GM18861 (cell line): Measurements from ENCODE around the gene PRODH2.
A peak's percentile ranks its signal among the peaks of the same experiment; 100 is the strongest.
"Not testable (repeated sequence)": the region's sequence is repeated elsewhere in the genome, so short reads cannot be mapped to it uniquely, and the experiment has no call there.

Source experiments
- ATAC-seq: cut with Tn5 transposase; IDR thresholded peaks from one replicate; pipeline ENCODE4 v1.9.1; 2021; ENCODE audit not compliant: unreplicated experiment

PRODH2 gene

GRCh38 chr19:35782589-35782988 lies 30.1 kb downstream of the PRODH2 start:
- no peak for ATAC-seq

GRCh38 chr19:35781650-35782049 lies 31.0 kb downstream of the PRODH2 start:
- ATAC-seq, result no peak

- no peak for ATAC-seq
Observed at GRCh38 chr19:35780717-35781116, 31.9 kb downstream of the PRODH2 start.

GRCh38 chr19:35780058-35780457 lies 32.6 kb downstream of the PRODH2 start:
- ATAC-seq, result no peak

- ATAC-seq, result no peak
Observed at GRCh38 chr19:35779033-35779432, 33.6 kb downstream of the PRODH2 start.

- no peak for ATAC-seq
Observed at GRCh38 chr19:35777961-35778360, 34.7 kb downstream of the PRODH2 start.

GRCh38 chr19:35777086-35777841 lies 35.4 kb downstream of the PRODH2 start:
- ATAC-seq, result no peak

GRCh38 chr19:35776102-35776788 lies 36.4 kb downstream of the PRODH2 start:
- no peak for ATAC-seq

- peak; percentile 91 for ATAC-seq
Observed at GRCh38 chr19:35775298-35776101, 37.1 kb downstream of the PRODH2 start, which contains the start of gene ARHGAP33. Gene ARHGAP33 (plus strand): TSS chr19:35775564. CDS start chr19:35775659, 95 bp downstream.

- no peak for ATAC-seq
Observed at GRCh38 chr19:35775046-35775297, 37.7 kb downstream of the PRODH2 start.

- ATAC-seq, result no peak
Observed at GRCh38 chr19:35774274-35775045, 38.2 kb downstream of the PRODH2 start.

- no peak for ATAC-seq
Observed at GRCh38 chr19:35773020-35773806, 39.4 kb downstream of the PRODH2 start.

- ATAC-seq, result not testable (repeated sequence)
Observed at GRCh38 chr19:35772362-35772761, 40.3 kb downstream of the PRODH2 start.

- ATAC-seq, result no peak
Observed at GRCh38 chr19:35768082-35768421, 44.6 kb downstream of the PRODH2 start.

- no peak for ATAC-seq
Observed at GRCh38 chr19:35767288-35768081, 45.2 kb downstream of the PRODH2 start.

- ATAC-seq, result no peak
Observed at GRCh38 chr19:35766571-35767104, 46.0 kb downstream of the PRODH2 start.

- ATAC-seq, result no peak
Observed at GRCh38 chr19:35764432-35765315, 48.0 kb downstream of the PRODH2 start.

- no peak for ATAC-seq
Observed at GRCh38 chr19:35760711-35761349, 51.8 kb downstream of the PRODH2 start.
